AG04449 (cell line): ENCODE data around the gene CATSPER4.

Experiments
- CTCF ChIA-PET: fragments of 350-600 bp; formaldehyde crosslinking; extraction: SDS; loops from one replicate; lab custom pipeline; 2021; ENCODE audit warnings: antibody characterized with exemption; lab: Yijun Ruan, JAX
- POLR2A ChIA-PET: fragments of 400-600, 350-600 bp; formaldehyde crosslinking; extraction: SDS; loops from one replicate; lab custom pipeline; 2020; ENCODE audit warnings: antibody characterized with exemption, inconsistent platforms; lab: Yijun Ruan, JAX
- DNase-seq: peaks from one replicate; pipeline ENCODE4 v3.0.0-alpha.2; 2010; ENCODE audit warnings: low read depth, low spot score
- H3K4me3 ChIP-seq: 2 replicates; pipeline ENCODE4 v1.5.1; 2011; ENCODE audit warnings: low read depth, mild to moderate bottlenecking, control low read depth, low read length
- TF ChIP-seq, protein P1 (sequence below): IDR thresholded peaks from one replicate; pipeline ENCODE4 v1.5.1; 2011; ENCODE audit warnings: mild to moderate bottlenecking, moderate library complexity, low read length, control low read depth, inconsistent platforms; ENCODE audit not compliant: insufficient read depth; ENCODE audit errors: missing control alignments

Gene CATSPER4

DNA sequence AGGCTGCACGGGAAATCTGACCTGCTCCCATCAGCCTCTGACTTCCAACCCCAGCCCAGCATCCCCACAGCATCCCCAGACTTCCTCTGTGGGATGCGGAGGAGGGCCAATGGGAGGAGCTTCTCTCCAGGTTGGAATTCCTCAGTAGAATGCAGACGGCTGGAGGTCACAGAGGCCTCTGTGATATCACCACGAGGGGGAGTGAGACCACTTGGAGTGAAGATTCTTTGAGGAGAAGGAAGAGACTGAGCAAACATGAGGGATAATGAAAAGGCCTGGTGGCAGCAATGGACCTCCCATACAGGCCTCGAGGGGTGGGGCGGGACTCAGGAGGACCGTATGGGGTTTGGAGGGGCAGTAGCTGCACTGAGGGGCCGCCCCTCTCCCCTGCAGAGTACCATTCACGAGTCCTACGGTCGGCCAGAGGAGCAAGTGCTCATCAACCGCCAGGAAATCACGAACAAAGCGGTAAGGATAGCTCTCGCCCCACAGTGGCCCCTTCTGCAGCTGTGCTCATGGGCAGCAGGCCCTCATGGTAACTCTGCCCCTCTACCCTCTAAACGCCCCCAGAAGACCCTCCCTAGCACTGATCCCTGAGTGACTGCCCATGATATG lies at the start of gene CATSPER4:
Gene CATSPER4, plus strand, starts transcription at position 230 of the 615 bp plus-strand sequence. Its CDS starts 26 bp downstream, at position 256.
- TF ChIP-seq, protein P1, sequence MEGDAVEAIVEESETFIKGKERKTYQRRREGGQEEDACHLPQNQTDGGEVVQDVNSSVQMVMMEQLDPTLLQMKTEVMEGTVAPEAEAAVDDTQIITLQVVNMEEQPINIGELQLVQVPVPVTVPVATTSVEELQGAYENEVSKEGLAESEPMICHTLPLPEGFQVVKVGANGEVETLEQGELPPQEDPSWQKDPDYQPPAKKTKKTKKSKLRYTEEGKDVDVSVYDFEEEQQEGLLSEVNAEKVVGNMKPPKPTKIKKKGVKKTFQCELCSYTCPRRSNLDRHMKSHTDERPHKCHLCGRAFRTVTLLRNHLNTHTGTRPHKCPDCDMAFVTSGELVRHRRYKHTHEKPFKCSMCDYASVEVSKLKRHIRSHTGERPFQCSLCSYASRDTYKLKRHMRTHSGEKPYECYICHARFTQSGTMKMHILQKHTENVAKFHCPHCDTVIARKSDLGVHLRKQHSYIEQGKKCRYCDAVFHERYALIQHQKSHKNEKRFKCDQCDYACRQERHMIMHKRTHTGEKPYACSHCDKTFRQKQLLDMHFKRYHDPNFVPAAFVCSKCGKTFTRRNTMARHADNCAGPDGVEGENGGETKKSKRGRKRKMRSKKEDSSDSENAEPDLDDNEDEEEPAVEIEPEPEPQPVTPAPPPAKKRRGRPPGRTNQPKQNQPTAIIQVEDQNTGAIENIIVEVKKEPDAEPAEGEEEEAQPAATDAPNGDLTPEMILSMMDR, result no peak
- no peak for DNase-seq
- no peak within 1 kb of the TSS for H3K4me3 ChIP-seq
- POLR2A ChIA-PET, result no interaction called here
- CTCF ChIA-PET, result interaction anchor here (0.7 to 3.6 kb wide), 5 partner anchors 16 to 174 kb away, joined by 3 to 13 read pairs (median 4); partner anchors contain the start of genes C1orf232 and ZNF593

DNA sequence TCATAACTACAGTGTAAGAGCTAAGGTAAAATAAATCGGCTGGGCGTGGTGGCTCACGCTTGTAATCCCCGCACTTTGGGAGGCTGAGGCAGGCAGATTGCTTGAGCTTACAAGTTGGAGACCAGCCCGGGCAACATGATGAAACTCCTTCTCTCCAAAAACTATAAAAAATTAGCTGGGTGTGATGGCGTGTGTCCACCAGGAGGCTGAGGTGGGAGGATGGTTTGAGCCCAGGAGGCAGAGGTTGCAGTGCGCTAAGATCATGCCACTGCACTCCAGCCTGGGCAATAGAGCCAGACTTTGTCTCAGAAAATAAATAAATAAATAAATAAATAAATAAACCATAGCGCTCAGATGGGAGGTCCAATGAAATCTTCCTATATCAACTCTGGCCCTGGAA lies 48.2 kb upstream of the CATSPER4 start:
- ChIA-PET POLR2A (no interaction called here), CTCF (interaction anchor here (0.6 to 14.3 kb wide), 13 partner anchors 12 to 1078 kb away, joined by 3 to 360 read pairs (median 4); partner anchors contain the start of gene C1orf232)
- H3K4me3 ChIP-seq, result no peak overlapping the region
- DNase-seq, result no peak
- TF ChIP-seq, protein P1, result no peak

DNA sequence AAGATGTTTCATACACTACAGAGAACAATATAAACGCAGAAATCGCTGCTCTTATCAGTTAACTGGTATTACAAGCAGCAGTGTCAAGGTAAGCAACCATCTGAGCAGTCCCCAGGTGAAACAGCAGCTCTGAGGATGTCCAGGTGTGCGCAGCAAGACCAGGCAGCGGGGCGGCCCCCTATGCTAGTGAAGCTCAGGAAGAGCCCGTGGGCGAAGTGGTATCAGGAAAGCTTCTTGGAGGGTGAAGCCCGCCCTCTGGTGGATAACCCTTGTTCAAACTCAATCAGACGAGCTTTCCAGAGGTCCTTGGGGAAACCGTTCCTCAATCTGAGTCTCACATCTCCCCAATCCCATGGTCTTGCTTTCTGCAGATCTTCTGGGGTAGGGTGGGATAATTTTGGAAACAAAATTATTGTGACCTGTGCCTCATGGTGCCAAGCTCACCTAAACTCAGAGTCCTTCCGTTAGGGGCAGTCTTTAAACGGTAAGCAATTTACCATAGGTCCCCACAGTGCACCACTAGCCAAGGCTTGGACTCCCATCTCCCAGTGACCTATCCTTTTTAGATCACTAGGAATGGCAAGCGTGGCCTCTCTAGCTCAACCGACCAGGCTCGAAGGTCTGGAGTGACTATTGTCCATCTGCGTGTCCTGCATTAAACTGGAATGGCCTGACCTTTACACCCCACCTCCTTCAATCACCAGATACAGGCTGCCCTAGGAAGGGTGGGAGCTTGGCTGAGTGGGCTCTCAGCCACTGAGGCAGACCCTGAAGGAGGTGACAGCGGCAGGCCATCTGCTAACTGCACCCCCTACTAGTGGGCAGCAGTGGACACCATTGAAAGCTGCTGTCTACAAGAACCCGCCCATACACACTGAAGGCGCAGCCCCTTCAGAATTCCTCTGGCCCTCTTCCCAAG lies 45.1 kb upstream of the CATSPER4 start:
- POLR2A ChIA-PET, result no interaction called here
- DNase-seq, result no peak
- no peak overlapping the region for H3K4me3 ChIP-seq
- CTCF ChIA-PET, result interaction anchor here (0.6 to 14.3 kb wide), 49 partner anchors 8 to 308 kb away, joined by 3 to 360 read pairs (median 5); partner anchors contain the start of genes CEP85, EXTL1, PDIK1L and TRIM63
- TF ChIP-seq, protein P1, result peak; percentile 76

DNA sequence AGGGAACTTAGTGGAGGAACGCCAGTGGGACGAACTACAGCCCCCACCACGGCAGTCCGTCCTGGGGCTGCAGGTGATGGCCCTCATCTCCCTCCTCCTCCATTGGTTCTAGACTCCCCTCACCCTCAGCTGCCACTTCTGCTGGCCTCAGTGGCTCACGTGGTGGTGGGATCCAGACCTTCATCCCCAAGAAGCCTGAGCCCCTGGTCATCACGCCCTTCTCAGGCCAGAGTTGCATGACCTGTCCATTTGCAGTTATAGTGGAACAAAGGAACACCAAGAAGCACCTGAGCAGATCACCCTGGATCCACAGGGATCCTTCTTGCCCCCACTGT lies 44.5 kb upstream of the CATSPER4 start:
- ChIA-PET POLR2A (no interaction called here), CTCF (interaction anchor here (1.1 to 14.3 kb wide), 27 partner anchors 9 to 250 kb away, joined by 3 to 360 read pairs (median 9); partner anchors contain the start of genes CEP85, PDIK1L, TRIM63 and ZNF593)
- TF ChIP-seq, protein P1, result no peak
- no peak overlapping the region for H3K4me3 ChIP-seq
- DNase-seq, result no peak

DNA sequence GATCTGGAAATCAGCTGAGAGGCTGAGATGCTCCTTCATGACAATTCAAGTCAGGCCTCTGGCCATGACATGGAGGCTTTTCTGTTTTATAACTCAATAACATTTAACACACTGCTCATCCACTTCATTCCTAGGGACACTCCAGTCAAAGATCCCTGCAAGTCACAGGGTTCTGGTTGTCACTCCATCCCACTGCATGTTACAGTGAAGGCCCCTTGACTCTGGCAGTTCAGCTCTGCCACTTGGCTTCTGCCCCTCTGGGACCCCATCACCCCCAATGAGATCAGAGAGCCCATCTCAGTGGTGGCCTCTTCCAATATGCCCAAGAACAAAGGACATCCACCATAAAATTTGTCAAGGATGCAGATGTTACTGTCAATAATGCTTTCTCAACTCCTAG lies 41.5 kb upstream of the CATSPER4 start:
- DNase-seq, result no peak
- TF ChIP-seq, protein P1, result no peak
- no peak overlapping the region for H3K4me3 ChIP-seq
- CTCF ChIA-PET, result interaction anchor here (1.5 to 14.3 kb wide), 4 partner anchors 14 to 114 kb away, joined by 5 to 360 read pairs (median 78); no protein-coding TSS in a partner anchor
- POLR2A ChIA-PET, result no interaction called here
